Ishikawa (cell line): ENCODE data around the gene TMEM26.

Source experiments
- CEBPB ChIP-seq: IDR thresholded peaks from 2 replicates; pipeline ENCODE4 v1.6.1; 2012
- CREB1 ChIP-seq: IDR thresholded peaks from 2 replicates; pipeline ENCODE4 v1.6.1; 2012; ENCODE audit warnings: low read depth
- EP300 ChIP-seq: IDR thresholded peaks from 2 replicates; pipeline ENCODE4 v1.6.1; 2012; ENCODE audit warnings: borderline replicate concordance
- NFIC ChIP-seq: IDR thresholded peaks from 2 replicates; pipeline ENCODE4 v1.6.1; 2012
- RAD21 ChIP-seq: IDR thresholded peaks from 2 replicates; pipeline ENCODE4 v1.6.1; 2012; ENCODE audit warnings: low read depth
- REST ChIP-seq: IDR thresholded peaks from 2 replicates; pipeline ENCODE4 v1.6.1; 2012; ENCODE audit warnings: low read depth, mild to moderate bottlenecking
- TAF1 ChIP-seq: IDR thresholded peaks from 2 replicates; pipeline ENCODE4 v1.6.1; 2012; ENCODE audit warnings: low read depth, mild to moderate bottlenecking
- TEAD4 ChIP-seq: IDR thresholded peaks from 2 replicates; pipeline ENCODE4 v1.6.1; 2012
- YY1 ChIP-seq: IDR thresholded peaks from 2 replicates; pipeline ENCODE4 v1.6.1; 2012; ENCODE audit warnings: low read depth

- TF ChIP-seq YY1 (no peak), RAD21 (no peak), NFIC (no peak), CEBPB (no peak), CREB1 (no peak), EP300 (no peak), TEAD4 (no peak), REST (no peak), TAF1 (no peak)
These were observed 4.2 kb downstream of the TMEM26 start for GRCh38 chr10:61448841-61449600.
